ENCODE data around the gene OPALIN.

DNA sequence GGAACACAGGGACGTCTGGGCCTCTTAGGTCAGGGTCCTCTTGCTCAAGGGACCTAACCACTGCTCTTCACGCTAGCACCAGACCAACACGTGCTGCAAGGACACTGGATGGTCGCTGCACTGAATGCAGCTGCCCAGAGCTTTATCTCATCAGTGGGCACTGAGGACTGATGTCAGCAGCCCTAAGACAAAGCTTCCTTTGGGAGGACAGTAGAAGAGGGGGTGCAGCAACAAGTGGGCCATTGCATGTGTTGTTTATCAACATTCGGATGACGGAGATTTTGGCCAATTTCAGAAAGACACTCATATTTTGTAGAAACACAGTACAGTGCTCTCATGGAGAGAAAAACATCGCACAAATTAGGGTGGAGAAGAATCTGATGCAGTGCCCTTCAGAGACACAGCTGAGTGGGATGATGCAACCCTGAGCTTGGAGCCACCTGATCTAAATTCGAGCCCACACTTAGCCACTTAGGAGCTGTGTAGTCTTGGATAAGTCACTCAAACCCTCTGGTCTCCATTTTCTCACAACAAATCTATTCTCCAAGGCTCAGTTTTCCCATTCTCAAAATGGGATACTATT, 1.7 kb downstream of the OPALIN start:
- TF ChIP-seq CTCF (IDR thresholded peaks at IDR 0.05; ENCODE audit: low read length) (no peak), EZH2 (IDR thresholded peaks at IDR 0.05; ENCODE audit: borderline replicate concordance, low read length) (no peak)
